IMR-90 (cell line): ENCODE measurements around the gene PTGR3.

ENCODE experiments used
- BHLHE40 ChIP-seq: fragments of 150-350 bp; IDR thresholded peaks from 2 replicates; pipeline ENCODE4 v1.6.1; 2016; ENCODE audit warnings: mild to moderate bottlenecking, low read depth, low read length
- CEBPB ChIP-seq: IDR thresholded peaks from 2 replicates; pipeline ENCODE4 v1.6.1; 2012; ENCODE audit warnings: low read depth, low read length, improper control_type of control experiment
- CTCF ChIP-seq: conservative IDR thresholded peaks from 2 replicates; pipeline ENCODE4 v1.5.1; 2012; ENCODE audit warnings: mild to moderate bottlenecking, low read depth, low read length, improper control_type of control experiment
- MAFK ChIP-seq: IDR thresholded peaks from 2 replicates; pipeline ENCODE4 v1.6.1; 2012; ENCODE audit warnings: low read depth, low read length, improper control_type of control experiment
- MAZ ChIP-seq: IDR thresholded peaks from 2 replicates; pipeline ENCODE4 v1.6.1; 2012; ENCODE audit warnings: low read depth, mild to moderate bottlenecking, low read length, improper control_type of control experiment, moderate library complexity, borderline replicate concordance
- MXI1 ChIP-seq: IDR thresholded peaks from 2 replicates; pipeline ENCODE4 v1.6.1; 2012; ENCODE audit warnings: low read depth, mild to moderate bottlenecking, low read length, moderate library complexity, borderline replicate concordance
- NFE2L2 ChIP-seq: fragments of 150-350 bp; IDR thresholded peaks from 2 replicates; pipeline ENCODE4 v1.6.1; 2016; ENCODE audit warnings: low read depth, mild to moderate bottlenecking, low read length
- POLR2A ChIP-seq: IDR thresholded peaks from 2 replicates; pipeline ENCODE4 v1.6.1; 2012; ENCODE audit warnings: mild to moderate bottlenecking, low read depth, low read length
- RAD21 ChIP-seq: IDR thresholded peaks from 2 replicates; pipeline ENCODE4 v1.6.1; 2012; ENCODE audit warnings: low read length, improper control_type of control experiment
- RFX5 ChIP-seq: IDR thresholded peaks from 2 replicates; pipeline ENCODE4 v1.8.0; 2012; ENCODE audit warnings: low read depth, mild to moderate bottlenecking, low read length, moderate library complexity
- SMC3 ChIP-seq: fragments of 150-350 bp; IDR thresholded peaks from 2 replicates; pipeline ENCODE4 v1.6.1; 2016; ENCODE audit warnings: low read depth, mild to moderate bottlenecking, antibody characterized with exemption, low read length, moderate library complexity

- no peak for TF ChIP-seq RAD21
- no peak for TF ChIP-seq MXI1
- no peak for TF ChIP-seq POLR2A
- no peak for TF ChIP-seq RFX5
- no peak for TF ChIP-seq NFE2L2
- TF ChIP-seq CTCF: no peak
- TF ChIP-seq MAZ: no peak
- no peak for TF ChIP-seq CEBPB
- TF ChIP-seq MAFK: no peak
- no peak for TF ChIP-seq BHLHE40
- no peak for TF ChIP-seq SMC3
These were observed 25.4 kb downstream of the PTGR3 start for GRCh38 chr18:75183524-75183923.
